Measurements from ENCODE around the gene CCDC51.

CCDC51 gene

GRCh38 chr3:48473617-48473952 lies 33.7 kb upstream of the CCDC51 start:
- TF ChIP-seq CTCF (IDR thresholded peaks at IDR 0.05): no peak

- TF ChIP-seq CTCF (IDR thresholded peaks at IDR 0.05): peak; percentile 48; the same call in 1 of the 2 replicates
Measured at GRCh38 chr3:48472923-48473616, 33.2 kb upstream of the CCDC51 start.

GRCh38 chr3:48472673-48472922 lies 32.7 kb upstream of the CCDC51 start:
- TF ChIP-seq CTCF (IDR thresholded peaks at IDR 0.05): no peak

GRCh38 chr3:48470286-48470685 lies 30.4 kb upstream of the CCDC51 start:
- TF ChIP-seq CTCF (IDR thresholded peaks at IDR 0.05): no peak

- no peak for TF ChIP-seq CTCF (IDR thresholded peaks at IDR 0.05)
Measured at GRCh38 chr3:48469046-48469915, 29.4 kb upstream of the CCDC51 start.

GRCh38 chr3:48468329-48468731 lies 28.4 kb upstream of the CCDC51 start:
- TF ChIP-seq CTCF (IDR thresholded peaks at IDR 0.05): no peak

GRCh38 chr3:48467473-48468267 lies 27.8 kb upstream of the CCDC51 start:
- no peak for TF ChIP-seq CTCF (IDR thresholded peaks at IDR 0.05)
